Omental fat pad (tissue), 4 donors: ENCODE data around the gene AGAP2. TPM values are rescaled to one million over a fixed set of nuclear protein-coding genes. Genes with fewer than 3 reads are reported as not detected.
"Not testable (repeated sequence)": the region's sequence is repeated elsewhere in the genome, so short reads cannot be mapped to it uniquely, and the experiment has no call there.

ENCODE experiments used
- ATAC-seq: fragments of 150-250 bp; one replicate; pipeline ENCODE4 v1.9.1; 2016; ENCODE audit warnings: mild to moderate bottlenecking, moderate library complexity; ENCODE audit not compliant: low FRiP score
- DNase-seq: peaks from one replicate; pipeline ENCODE4 v3.0.0-alpha.2; 2019; ENCODE audit warnings: low spot score
- CTCF ChIP-seq, 3 donors: fragments of 450-650 bp; IDR thresholded peaks; one replicate each; pipeline ENCODE4 v1.5.1; 2016 to 2017; ENCODE audit warnings: antibody characterized with exemption in 3 of 3, mild to moderate bottlenecking in 3 of 3, moderate library complexity in 2 of 3
- total RNA-seq, 4 donors: library from RNA; depleted of rRNA; stranded (reverse); fragments of >200 nt; gene quantifications; one replicate each; pipeline ENCODE4 v1.1.0, GENCODE V29; 2016

Gene AGAP2
- total RNA-seq, 4 donors from 2014 or later = 1.2 to 7.1 (median 1.9) TPM

GRCh38 chr12:57687862-57688261, 50.7 kb downstream of the AGAP2 start:
- no peak for TF ChIP-seq CTCF (IDR thresholded peaks at IDR 0.05)
- ATAC-seq (no peak), DNase-seq (no peak)

- ATAC-seq (no peak), DNase-seq (no peak)
- no peak for TF ChIP-seq CTCF (IDR thresholded peaks at IDR 0.05)
These were observed 58.8 kb downstream of the AGAP2 start for GRCh38 chr12:57679697-57680096.

GRCh38 chr12:57677947-57678346, 60.6 kb downstream of the AGAP2 start:
- DNase-seq, ATAC-seq: not testable (repeated sequence)

GRCh38 chr12:57674691-57675090, 63.9 kb downstream of the AGAP2 start:
- no peak for TF ChIP-seq CTCF (IDR thresholded peaks at IDR 0.05)
- no peak for DNase-seq
- no peak for ATAC-seq

Other genes starting within 250 kb of the AGAP2 start
- gene DDIT3, start 218.2 kb downstream of the AGAP2 start, total RNA-seq = 10 to 100 TPM; 31.5 to 66.6 (median 35.5) TPM
- 10 to 100 TPM; 11.8 to 40.2 (median 15.2) TPM for gene MBD6, start 215.9 kb downstream of the AGAP2 start, total RNA-seq
- 100 to 1,000 TPM in 3 of 4 donors, 10 to 100 TPM in 1; 96.0 to 134 (median 123) TPM for gene DCTN2, start 191.6 kb downstream of the AGAP2 start, total RNA-seq
- under 1 TPM in 2 of 4 donors, not detected in 2; 0.09 to 0.13 TPM for gene KIF5A, start 188.7 kb downstream of the AGAP2 start, total RNA-seq
- gene PIP4K2C, start 147.6 kb downstream of the AGAP2 start, total RNA-seq = 10 to 100 TPM; 16.9 to 21.3 (median 17.6) TPM
- gene DTX3, start 133.9 kb downstream of the AGAP2 start, total RNA-seq = 10 to 100 TPM in 3 of 4 donors, 1 to 10 TPM in 1; 8.0 to 21.7 (median 13.3) TPM
- 10 to 100 TPM; 14.7 to 28.8 (median 20.0) TPM for gene ARHGEF25, start 127.3 kb downstream of the AGAP2 start, total RNA-seq
- gene B4GALNT1, start 105.5 kb downstream of the AGAP2 start, total RNA-seq = 1 to 10 TPM in 2 of 4 donors, under 1 TPM in 2; 0.36 to 3.0 (median 1.0) TPM
- 100 to 1,000 TPM; 259 to 325 (median 286) TPM for gene OS9, start 44.6 kb downstream of the AGAP2 start, total RNA-seq
- 10 to 100 TPM; 41.8 to 70.7 (median 65.7) TPM for gene TSPAN31, start 6.3 kb upstream of the AGAP2 start, total RNA-seq
- 10 to 100 TPM; 81.9 to 96.2 (median 89.0) TPM for gene CDK4, start 13.6 kb upstream of the AGAP2 start, total RNA-seq
- 1 to 10 TPM; 2.4 to 8.7 (median 5.1) TPM for gene MARCHF9, start 16.4 kb upstream of the AGAP2 start, total RNA-seq
- 1 to 10 TPM in 2 of 4 donors, under 1 TPM in 1, not detected in 1; 0.19 to 5.6 (median 2.8) TPM for gene CYP27B1, start 28.3 kb upstream of the AGAP2 start, total RNA-seq
- 10 to 100 TPM; 11.2 to 39.3 (median 15.2) TPM for gene METTL1, start 33.4 kb upstream of the AGAP2 start, total RNA-seq
- 10 to 100 TPM in 1 of 4 donors, 1 to 10 TPM in 3; 6.1 to 10.9 (median 9.3) TPM for gene EEF1AKMT3, start 33.9 kb upstream of the AGAP2 start, total RNA-seq
- gene TSFM, start 44.0 kb upstream of the AGAP2 start, total RNA-seq = 10 to 100 TPM; 20.2 to 36.6 (median 25.6) TPM
- gene AVIL, start 80.0 kb upstream of the AGAP2 start, total RNA-seq = 1 to 10 TPM; 6.4 to 9.5 (median 8.7) TPM
- gene CTDSP2, start 108.0 kb upstream of the AGAP2 start, total RNA-seq = 100 to 1,000 TPM; 106 to 179 (median 150) TPM
- 10 to 100 TPM in 2 of 4 donors, 1 to 10 TPM in 2; 3.6 to 18.3 (median 7.9) TPM for gene ATP23, start 202.8 kb upstream of the AGAP2 start, total RNA-seq